H1 (cell line): ENCODE data around the gene MYO15B. TPM values are rescaled to one million over a fixed set of nuclear protein-coding genes. Genes with fewer than 3 reads are reported as not detected.
A peak's percentile ranks its signal among the peaks of the same experiment; 100 is the strongest.

ENCODE experiments used
- CTCF ChIA-PET: fragments of 300-600 bp; sonication (Branson Sonifier 250); formaldehyde crosslinking; loops from one replicate; lab custom pipeline; 2021; ENCODE audit not compliant: partially characterized antibody; lab: Charles Lee
- POLR2A ChIA-PET: fragments of 300-600 bp; sonication (Branson Sonifier 250); formaldehyde crosslinking; loops from one replicate; lab custom pipeline; 2021; ENCODE audit warnings: inconsistent platforms; ENCODE audit not compliant: partially characterized antibody; lab: Charles Lee
- DNase-seq, 2 experiments: peaks; one replicate each; pipeline versions ENCODE4 v3.0.0 to v3.0.0-alpha.2; 2010 to 2022; ENCODE audit warnings: low spot score in 2 of 2, low read depth in 1 of 2, mixed read lengths in 1 of 2
- FAIRE-seq: peaks from 2 replicates; lab custom pipeline; 2011; peaks lifted over from hg19 to GRCh38; lab: Jason Lieb, UNC
- H2AFZ ChIP-seq: 2 replicates; pipeline ENCODE4 v1.8.1; 2012; ENCODE audit warnings: low read length, inconsistent platforms
- H2AK5ac ChIP-seq: 2 replicates; pipeline ENCODE4 v1.6.1; 2013; ENCODE audit warnings: low read depth, low read length
- H2BK120ac ChIP-seq: replicated peaks from 2 replicates; pipeline ENCODE3; 2013; ENCODE audit warnings: low read depth, low read length, inconsistent platforms
- H2BK12ac ChIP-seq: 2 replicates; pipeline ENCODE4 v1.6.1; 2013; ENCODE audit warnings: low read depth, low read length
- H2BK15ac ChIP-seq: 2 replicates; pipeline ENCODE4 v1.6.1; 2013; ENCODE audit warnings: low read length
- H2BK20ac ChIP-seq: 2 replicates; pipeline ENCODE4 v1.6.1; 2013; ENCODE audit warnings: low read length
- H2BK5ac ChIP-seq: 2 replicates; pipeline ENCODE4 v1.6.1; 2013; ENCODE audit warnings: low read depth, low read length
- H3K14ac ChIP-seq: 2 replicates; pipeline ENCODE4 v1.6.1; 2013; ENCODE audit warnings: inconsistent platforms; ENCODE audit not compliant: insufficient read length
- H3K18ac ChIP-seq: 2 replicates; pipeline ENCODE4 v1.6.1; 2013; ENCODE audit warnings: low read length; ENCODE audit errors: extremely low read depth
- H3K23ac ChIP-seq: 2 replicates; pipeline ENCODE4 v1.6.1; 2013; ENCODE audit warnings: inconsistent platforms; ENCODE audit not compliant: insufficient read length
- H3K23me2 ChIP-seq: 2 replicates; pipeline ENCODE4 v1.6.1; 2013; ENCODE audit warnings: low read depth, low read length
- H3K27ac ChIP-seq: 2 replicates; pipeline ENCODE4 v1.6.1; 2011; ENCODE audit warnings: low read depth, low read length, inconsistent platforms
- H3K27me3 ChIP-seq, 4 experiments: replicated peaks in 1 of 4; 1 replicate in 1 of 4; 2 replicates in 3 of 4; pipeline versions ENCODE4 v1.6.1 to v1.8.1; 2011 to 2013; ENCODE audit warnings: low read length in 3 of 4, mild to moderate bottlenecking in 3 of 4, inconsistent platforms in 2 of 4, mixed read lengths in 2 of 4, moderate library complexity in 1 of 4; ENCODE audit not compliant: control insufficient read depth in 3 of 4, insufficient read depth in 3 of 4; ENCODE audit errors: extremely low read depth in 1 of 4
- H3K36me3 ChIP-seq, 4 experiments: 2 replicates each; pipeline versions ENCODE4 v1.6.1 to v1.8.1; 2011 to 2013; ENCODE audit warnings: mild to moderate bottlenecking in 4 of 4, low read length in 3 of 4, moderate library complexity in 2 of 4, control low read depth in 1 of 4, inconsistent platforms in 1 of 4; ENCODE audit not compliant: insufficient read depth in 4 of 4, control insufficient read depth in 2 of 4
- H3K4ac ChIP-seq: replicated peaks from 2 replicates; pipeline ENCODE3; 2013; ENCODE audit warnings: low read length, low read depth, mixed read lengths, inconsistent platforms; ENCODE audit not compliant: insufficient read length
- H3K4me1 ChIP-seq, 4 experiments: replicated peaks in 1 of 4; 1 replicate in 1 of 4; 2 replicates in 3 of 4; pipeline versions ENCODE4 v1.6.1 to v1.8.1; 2011 to 2013; ENCODE audit warnings: low read length in 3 of 4, inconsistent platforms in 2 of 4, mixed read lengths in 1 of 4; ENCODE audit not compliant: insufficient read depth in 4 of 4, control insufficient read depth in 3 of 4
- H3K4me2 ChIP-seq, 2 experiments: 2 replicates each; pipeline versions ENCODE4 v1.6.1 to v1.8.1; 2011 to 2013; ENCODE audit warnings: low read depth in 2 of 2, low read length in 2 of 2, control low read depth in 1 of 2, inconsistent platforms in 1 of 2, mild to moderate bottlenecking in 1 of 2; ENCODE audit not compliant: insufficient read depth in 1 of 2
- H3K4me3 ChIP-seq, 4 experiments: fragments of 200-600, 300-600 bp in 1 of 4; sonication (generic), shearing (Covaris generic), sonication (Bioruptor Twin) in 1 of 4; 2 replicates each; pipeline versions ENCODE4 v1.5.1 to v1.8.1; 2011 to 2016; ENCODE audit warnings: low read length in 4 of 4, low read depth in 3 of 4, control low read depth in 2 of 4, inconsistent platforms in 2 of 4, mild to moderate bottlenecking in 2 of 4, mixed read lengths in 1 of 4, moderate library complexity in 1 of 4; ENCODE audit not compliant: insufficient read depth in 2 of 4; ENCODE audit errors: extremely low read depth in 1 of 4
- H3K56ac ChIP-seq: replicated peaks from 2 replicates; pipeline ENCODE3; 2013; ENCODE audit warnings: low read depth, mild to moderate bottlenecking, mixed read lengths, low read length, inconsistent platforms; ENCODE audit not compliant: insufficient read length
- H3K79me1 ChIP-seq: 2 replicates; pipeline ENCODE4 v1.6.1; 2013; ENCODE audit warnings: low read depth, low read length, control low read depth
- H3K79me2 ChIP-seq, 2 experiments: 2 replicates each; pipeline versions ENCODE4 v1.6.1 to v1.8.1; 2012 to 2013; ENCODE audit warnings: low read length in 2 of 2, mild to moderate bottlenecking in 2 of 2, inconsistent platforms in 1 of 2; ENCODE audit not compliant: insufficient read depth in 2 of 2, control insufficient read depth in 1 of 2
- H3K9ac ChIP-seq, 4 experiments: replicated peaks in 1 of 4; 1 replicate in 1 of 4; 2 replicates in 3 of 4; pipeline versions ENCODE4 v1.6.1 to v1.8.1; 2011 to 2013; ENCODE audit warnings: low read depth in 3 of 4, low read length in 3 of 4, control low read depth in 2 of 4, mild to moderate bottlenecking in 2 of 4, moderate library complexity in 2 of 4, inconsistent platforms in 1 of 4; ENCODE audit errors: extremely low read depth in 1 of 4
- H3K9me3 ChIP-seq, 2 experiments: 2 replicates each; pipeline versions ENCODE4 v1.6.1 to v1.8.1; 2012 to 2013; ENCODE audit warnings: mild to moderate bottlenecking in 2 of 2, moderate library complexity in 2 of 2, control low read depth in 1 of 2, inconsistent platforms in 1 of 2, low read depth in 1 of 2, low read length in 1 of 2, mixed read lengths in 1 of 2; ENCODE audit not compliant: insufficient read depth in 2 of 2
- H4K20me1 ChIP-seq, 2 experiments: replicated peaks in 1 of 2; 2 replicates each; pipeline versions ENCODE3 to v1.8.1; 2011 to 2013; ENCODE audit warnings: inconsistent platforms in 2 of 2, low read length in 2 of 2, mild to moderate bottlenecking in 1 of 2; ENCODE audit not compliant: insufficient read depth in 2 of 2, control insufficient read depth in 1 of 2
- H4K5ac ChIP-seq: 2 replicates; pipeline ENCODE4 v1.6.1; 2013; ENCODE audit warnings: low read length, low read depth, mixed read lengths, inconsistent platforms; ENCODE audit not compliant: insufficient read length
- H4K8ac ChIP-seq: 2 replicates; pipeline ENCODE4 v1.8.0; 2013; ENCODE audit warnings: mild to moderate bottlenecking, moderate library complexity, low read length, inconsistent platforms; ENCODE audit not compliant: insufficient read depth; ENCODE audit errors: extremely low read depth
- H4K91ac ChIP-seq: replicated peaks from 2 replicates; pipeline ENCODE3; 2013; ENCODE audit warnings: low read length, mixed read lengths, inconsistent platforms; ENCODE audit not compliant: insufficient read length
- SIRT6 ChIP-seq: IDR thresholded peaks from one replicate; pipeline ENCODE4 v1.7.1; 2012; ENCODE audit warnings: low read length, inconsistent platforms
- TBP ChIP-seq: IDR thresholded peaks from 2 replicates; pipeline ENCODE4 v1.6.1; 2011; ENCODE audit warnings: low read depth, low read length, improper control_type of control experiment
- WGBS, 2 experiments: shearing (Covaris generic) in 1 of 2; methylation state at CpG; one replicate each; pipeline versions ENCODE4 v1.1.6 to v1.1.7; 2013 to 2015; ENCODE audit warnings: low lambda C conversion rate in 2 of 2, mixed read lengths in 2 of 2, inconsistent platforms in 1 of 2, low coverage in 1 of 2, missing lambda C conversion rate in 1 of 2; ENCODE audit not compliant: insufficient replicate concordance in 2 of 2, insufficient coverage in 1 of 2, insufficient read length in 1 of 2; ENCODE audit errors: extremely low coverage in 1 of 2, missing lambda C conversion rate in 1 of 2; 5-methylcytosine and 5-hydroxymethylcytosine counted together
- polyA plus RNA-seq, 7 experiments: library from polyadenylated mRNA; depleted of rRNA in 3 of 7; stranded (reverse) in 5 of 7; unstranded in 2 of 7; fragments of >200 nt in 5 of 7; fragments of 200-250 nt in 2 of 7; gene quantifications; 1 replicate in 5 of 7; 2 replicates in 1 of 7; 4 replicates in 1 of 7; pipeline versions ENCODE4 v1.2.1 to v1.2.3, GENCODE V29; 2011 to 2013; ENCODE audit warnings: missing spikeins in 2 of 7, mixed read lengths in 2 of 7
- total RNA-seq: library from RNA; stranded (reverse); fragmentation: NEBNext Ultra II Directional; extraction: Animal tissue kit (Norgen Biotek cat#: 25700); gene quantifications from 2 replicates; pipeline ENCODE4 v1.2.1, GENCODE V29; 2021
- TF ChIP-seq, protein P1 (sequence below), 3 experiments: IDR thresholded peaks; 1 replicate in 2 of 3; 2 replicates in 1 of 3; pipeline versions ENCODE4 v1.5.1 to v1.6.1; 2011; ENCODE audit warnings: low read length in 3 of 3, mild to moderate bottlenecking in 3 of 3, inconsistent platforms in 2 of 3, low read depth in 1 of 3, moderate library complexity in 1 of 3; ENCODE audit not compliant: insufficient read depth in 1 of 3; ENCODE audit errors: control extremely low read depth in 1 of 3

Gene MYO15B
- total and polyA plus RNA-seq, 2 of the 8 experiments (the other 6 are each of a cell fraction or from before 2014, with no cell fraction given): 7.1 to 11.2 TPM

DNA sequence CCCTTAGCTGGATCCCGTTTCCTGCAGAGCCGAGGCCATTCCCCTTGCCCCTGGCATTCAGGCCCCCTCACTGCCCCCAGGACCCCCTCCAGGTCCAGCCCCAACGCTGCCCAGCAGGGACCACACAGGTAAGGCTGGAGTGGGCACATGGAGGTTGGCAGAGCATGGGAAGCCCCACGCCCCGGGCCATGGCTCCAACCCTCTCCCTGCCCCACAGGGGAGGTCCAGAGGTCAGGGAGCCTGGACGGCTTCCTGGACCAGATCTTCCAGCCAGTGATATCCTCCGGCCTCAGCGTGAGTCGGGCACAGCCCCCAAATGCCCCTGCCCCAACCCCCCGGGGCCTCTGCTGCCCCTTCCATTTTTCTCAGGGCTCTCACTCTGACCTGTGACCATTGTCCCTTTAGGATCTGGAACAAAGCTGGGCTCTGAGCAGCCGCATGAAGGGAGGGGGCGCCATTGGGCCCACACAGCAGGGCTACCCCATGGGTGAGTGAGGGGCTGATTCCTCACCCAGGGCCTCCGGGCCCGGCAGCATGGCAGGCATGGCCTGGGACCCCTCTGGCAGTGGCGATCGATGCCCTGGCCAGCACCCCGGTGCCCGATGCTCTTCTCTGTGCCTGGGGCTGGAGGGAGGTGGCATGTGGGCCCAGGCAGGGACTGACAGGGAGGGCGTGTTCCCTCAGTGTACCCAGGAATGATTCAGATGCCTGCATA lies 27.1 kb downstream of the MYO15B start:
- no peak overlapping the region for H4K5ac ChIP-seq
- 89% methylated on average over 18 of the region's 19 CpGs; no CpG with 5 or more reads in 1 of the 2 experiments for WGBS, 2 experiments
- H2BK20ac ChIP-seq: no peak overlapping the region
- H2AK5ac ChIP-seq: no peak overlapping the region
- no peak overlapping the region for H2BK15ac ChIP-seq
- FAIRE-seq: no peak
- no peak overlapping the region for H3K27ac ChIP-seq
- no peak overlapping the region for H3K56ac ChIP-seq
- H4K8ac ChIP-seq: no peak overlapping the region
- H4K91ac ChIP-seq: no peak overlapping the region
- no peak overlapping the region for H3K4me3 ChIP-seq
- H3K14ac ChIP-seq: no peak overlapping the region
- H3K23me2 ChIP-seq: no peaks in the 10 kb centered on the region
- no peaks in the 10 kb centered on the region for H3K79me1 ChIP-seq
- peak overlapping the region; percentile 60; the same call in 1 of the 2 replicates for H2BK12ac ChIP-seq
- no peak overlapping the region for H2AFZ ChIP-seq
- no peaks in the 10 kb centered on the region for H3K79me2 ChIP-seq
- H4K20me1 ChIP-seq: peaks cover 0 to 1% of the 10 kb centered on the region in 2 experiments
- H3K9me3 ChIP-seq: no peaks in the 10 kb centered on the region
- ChIA-PET POLR2A (interaction anchor here (1.1 to 5.2 kb wide), 3 partner anchors 11 to 41 kb away, joined by 3 to 19 read pairs (median 4); no protein-coding TSS in a partner anchor), CTCF (interaction anchor here (0.6 to 59.2 kb wide), 14 partner anchors 9 to 143 kb away, joined by 3 to 2200 read pairs (median 3); partner anchors contain the start of genes RECQL5, SAP30BP, SMIM5 and TSEN54)
- peaks cover 0 to 2% (median under 1%) of the 10 kb centered on the region in 4 experiments; a peak in 4 of 7 replicates for H3K4me1 ChIP-seq
- no peak for DNase-seq
- H2BK5ac ChIP-seq: no peak overlapping the region
- H3K18ac ChIP-seq: peak overlapping the region; percentile 48
- TF ChIP-seq TBP (no peak), SIRT6 (no peak)
- TF ChIP-seq, protein P1, sequence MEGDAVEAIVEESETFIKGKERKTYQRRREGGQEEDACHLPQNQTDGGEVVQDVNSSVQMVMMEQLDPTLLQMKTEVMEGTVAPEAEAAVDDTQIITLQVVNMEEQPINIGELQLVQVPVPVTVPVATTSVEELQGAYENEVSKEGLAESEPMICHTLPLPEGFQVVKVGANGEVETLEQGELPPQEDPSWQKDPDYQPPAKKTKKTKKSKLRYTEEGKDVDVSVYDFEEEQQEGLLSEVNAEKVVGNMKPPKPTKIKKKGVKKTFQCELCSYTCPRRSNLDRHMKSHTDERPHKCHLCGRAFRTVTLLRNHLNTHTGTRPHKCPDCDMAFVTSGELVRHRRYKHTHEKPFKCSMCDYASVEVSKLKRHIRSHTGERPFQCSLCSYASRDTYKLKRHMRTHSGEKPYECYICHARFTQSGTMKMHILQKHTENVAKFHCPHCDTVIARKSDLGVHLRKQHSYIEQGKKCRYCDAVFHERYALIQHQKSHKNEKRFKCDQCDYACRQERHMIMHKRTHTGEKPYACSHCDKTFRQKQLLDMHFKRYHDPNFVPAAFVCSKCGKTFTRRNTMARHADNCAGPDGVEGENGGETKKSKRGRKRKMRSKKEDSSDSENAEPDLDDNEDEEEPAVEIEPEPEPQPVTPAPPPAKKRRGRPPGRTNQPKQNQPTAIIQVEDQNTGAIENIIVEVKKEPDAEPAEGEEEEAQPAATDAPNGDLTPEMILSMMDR (IDR thresholded peaks at IDR 0.05; ENCODE audit: control extremely low read depth in 1 of 3, insufficient read depth in 1 of 3, low read depth in 1 of 3, low read length in 3 of 3): peak; percentile 11 to 15 (median 13); a peak in 3 of 4 replicates
- no peak overlapping the region for H3K23ac ChIP-seq
- H3K4me2 ChIP-seq: no peak overlapping the region
- no peak overlapping the region for H2BK120ac ChIP-seq
- peak overlapping the region; percentile 69 for H3K4ac ChIP-seq
- H3K36me3 ChIP-seq: no peaks in the 10 kb centered on the region
- H3K9ac ChIP-seq: no peak overlapping the region
- H3K27me3 ChIP-seq: no peaks in the 10 kb centered on the region
